Neural cell (in vitro differentiated cells): ENCODE results near the gene DCHS1.
A peak's percentile ranks its signal among the peaks of the same experiment; 100 is the strongest.

ENCODE experiments used
- EP300 ChIP-seq: fragments of 450-650 bp; conservative IDR thresholded peaks from 2 replicates; pipeline ENCODE4 v1.6.1; 2014; ENCODE audit warnings: antibody characterized with exemption, mild to moderate bottlenecking, moderate library complexity; ENCODE audit not compliant: poor library complexity, severe bottlenecking
- EZH2 ChIP-seq: fragments of 200-600, 300-800 bp; shearing (Covaris generic), sonication (generic); IDR thresholded peaks from 2 replicates; pipeline ENCODE4 v1.6.1; 2014; ENCODE audit warnings: antibody characterized with exemption, low read length, borderline replicate concordance, mild to moderate bottlenecking; ENCODE audit not compliant: insufficient read depth, poor library complexity, severe bottlenecking
- MXI1 ChIP-seq: fragments of 450-650 bp; conservative IDR thresholded peaks from 2 replicates; pipeline ENCODE4 v1.6.1; 2014; ENCODE audit warnings: antibody characterized with exemption, mild to moderate bottlenecking; ENCODE audit not compliant: poor library complexity, severe bottlenecking
- POLR2AphosphoS5 ChIP-seq: IDR thresholded peaks from 2 replicates; pipeline ENCODE4 v1.6.1; 2012
- RAD21 ChIP-seq: fragments of 450-650 bp; conservative IDR thresholded peaks from 2 replicates; pipeline ENCODE4 v1.6.1; 2014; ENCODE audit warnings: antibody characterized with exemption, mild to moderate bottlenecking, moderate library complexity
- SMC3 ChIP-seq: fragments of 450-650 bp; conservative IDR thresholded peaks from 2 replicates; pipeline ENCODE4 v1.6.1; 2014; ENCODE audit warnings: antibody characterized with exemption, mild to moderate bottlenecking, moderate library complexity; ENCODE audit not compliant: poor library complexity
- TAF1 ChIP-seq: IDR thresholded peaks from 2 replicates; pipeline ENCODE4 v1.6.1; 2012; ENCODE audit warnings: low read depth
- TF ChIP-seq, protein P1 (sequence below): fragments of 450-650 bp; IDR thresholded peaks from 2 replicates; pipeline ENCODE4 v1.5.1; 2014; ENCODE audit warnings: antibody characterized with exemption, mild to moderate bottlenecking, moderate library complexity; ENCODE audit not compliant: poor library complexity, severe bottlenecking
- TF ChIP-seq, protein P2 (sequence below): IDR thresholded peaks from 2 replicates; pipeline ENCODE4 v1.6.1; 2012; ENCODE audit warnings: borderline replicate concordance

DNA sequence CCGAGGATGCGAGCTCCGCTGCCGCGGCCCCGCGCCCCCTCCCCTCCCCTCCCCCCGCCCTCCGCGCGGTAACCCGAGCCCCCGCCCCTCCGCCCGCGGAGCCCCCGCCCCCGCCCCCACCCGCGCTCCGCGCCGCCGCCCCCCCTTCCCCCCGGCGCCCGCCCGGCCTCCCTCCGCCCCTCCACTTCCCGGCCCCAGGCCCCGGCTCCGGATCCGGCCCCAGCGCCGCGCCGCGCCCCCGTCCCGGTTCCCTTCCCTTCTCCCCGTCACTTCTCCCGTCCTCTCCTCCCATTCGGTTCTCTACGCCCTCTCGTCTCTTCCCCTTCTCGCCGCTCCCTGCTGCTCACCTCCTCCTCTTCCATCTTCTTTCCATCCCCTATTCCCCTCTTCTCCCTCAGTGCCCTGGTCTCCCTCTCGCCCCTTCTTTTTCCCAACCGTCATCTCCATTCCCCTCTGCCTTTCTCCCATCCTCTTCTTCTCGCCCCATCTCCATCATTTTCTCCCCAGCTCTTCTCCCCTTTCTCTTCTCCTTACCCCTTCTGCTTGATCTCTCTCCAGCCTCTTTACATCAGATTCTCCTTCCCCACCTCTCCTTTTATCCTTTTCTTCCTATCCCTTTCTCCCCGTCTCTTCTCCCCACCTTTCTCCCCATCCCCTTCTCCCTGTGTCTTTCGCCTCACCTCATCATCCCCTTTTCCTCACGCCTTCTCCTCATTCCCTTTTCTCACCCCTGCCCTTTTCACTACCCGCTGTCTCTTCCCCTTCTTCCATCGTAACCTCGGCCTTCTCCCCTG lies at the start of gene DCHS1:
- TF ChIP-seq, protein P1, sequence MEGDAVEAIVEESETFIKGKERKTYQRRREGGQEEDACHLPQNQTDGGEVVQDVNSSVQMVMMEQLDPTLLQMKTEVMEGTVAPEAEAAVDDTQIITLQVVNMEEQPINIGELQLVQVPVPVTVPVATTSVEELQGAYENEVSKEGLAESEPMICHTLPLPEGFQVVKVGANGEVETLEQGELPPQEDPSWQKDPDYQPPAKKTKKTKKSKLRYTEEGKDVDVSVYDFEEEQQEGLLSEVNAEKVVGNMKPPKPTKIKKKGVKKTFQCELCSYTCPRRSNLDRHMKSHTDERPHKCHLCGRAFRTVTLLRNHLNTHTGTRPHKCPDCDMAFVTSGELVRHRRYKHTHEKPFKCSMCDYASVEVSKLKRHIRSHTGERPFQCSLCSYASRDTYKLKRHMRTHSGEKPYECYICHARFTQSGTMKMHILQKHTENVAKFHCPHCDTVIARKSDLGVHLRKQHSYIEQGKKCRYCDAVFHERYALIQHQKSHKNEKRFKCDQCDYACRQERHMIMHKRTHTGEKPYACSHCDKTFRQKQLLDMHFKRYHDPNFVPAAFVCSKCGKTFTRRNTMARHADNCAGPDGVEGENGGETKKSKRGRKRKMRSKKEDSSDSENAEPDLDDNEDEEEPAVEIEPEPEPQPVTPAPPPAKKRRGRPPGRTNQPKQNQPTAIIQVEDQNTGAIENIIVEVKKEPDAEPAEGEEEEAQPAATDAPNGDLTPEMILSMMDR: no peak
- TF ChIP-seq EP300: no peak
- TF ChIP-seq POLR2AphosphoS5: peak; percentile 66
- TF ChIP-seq RAD21: no peak
- no peak for TF ChIP-seq MXI1
- no peak for TF ChIP-seq SMC3
- TF ChIP-seq EZH2: no peak
- TF ChIP-seq, protein P2, sequence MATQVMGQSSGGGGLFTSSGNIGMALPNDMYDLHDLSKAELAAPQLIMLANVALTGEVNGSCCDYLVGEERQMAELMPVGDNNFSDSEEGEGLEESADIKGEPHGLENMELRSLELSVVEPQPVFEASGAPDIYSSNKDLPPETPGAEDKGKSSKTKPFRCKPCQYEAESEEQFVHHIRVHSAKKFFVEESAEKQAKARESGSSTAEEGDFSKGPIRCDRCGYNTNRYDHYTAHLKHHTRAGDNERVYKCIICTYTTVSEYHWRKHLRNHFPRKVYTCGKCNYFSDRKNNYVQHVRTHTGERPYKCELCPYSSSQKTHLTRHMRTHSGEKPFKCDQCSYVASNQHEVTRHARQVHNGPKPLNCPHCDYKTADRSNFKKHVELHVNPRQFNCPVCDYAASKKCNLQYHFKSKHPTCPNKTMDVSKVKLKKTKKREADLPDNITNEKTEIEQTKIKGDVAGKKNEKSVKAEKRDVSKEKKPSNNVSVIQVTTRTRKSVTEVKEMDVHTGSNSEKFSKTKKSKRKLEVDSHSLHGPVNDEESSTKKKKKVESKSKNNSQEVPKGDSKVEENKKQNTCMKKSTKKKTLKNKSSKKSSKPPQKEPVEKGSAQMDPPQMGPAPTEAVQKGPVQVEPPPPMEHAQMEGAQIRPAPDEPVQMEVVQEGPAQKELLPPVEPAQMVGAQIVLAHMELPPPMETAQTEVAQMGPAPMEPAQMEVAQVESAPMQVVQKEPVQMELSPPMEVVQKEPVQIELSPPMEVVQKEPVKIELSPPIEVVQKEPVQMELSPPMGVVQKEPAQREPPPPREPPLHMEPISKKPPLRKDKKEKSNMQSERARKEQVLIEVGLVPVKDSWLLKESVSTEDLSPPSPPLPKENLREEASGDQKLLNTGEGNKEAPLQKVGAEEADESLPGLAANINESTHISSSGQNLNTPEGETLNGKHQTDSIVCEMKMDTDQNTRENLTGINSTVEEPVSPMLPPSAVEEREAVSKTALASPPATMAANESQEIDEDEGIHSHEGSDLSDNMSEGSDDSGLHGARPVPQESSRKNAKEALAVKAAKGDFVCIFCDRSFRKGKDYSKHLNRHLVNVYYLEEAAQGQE: peak; percentile 88
- peak; percentile 76 for TF ChIP-seq TAF1
